ENCODE data around the gene SPEG.

The SPEG gene

GRCh38 chr2:219416938-219417337, 17.7 kb upstream of the SPEG start:
- no peak for TF ChIP-seq CTCF (IDR thresholded peaks at IDR 0.05)

- no peak for TF ChIP-seq CTCF (IDR thresholded peaks at IDR 0.05)
Observed at GRCh38 chr2:219417374-219417773, 17.3 kb upstream of the SPEG start.

- TF ChIP-seq CTCF (IDR thresholded peaks at IDR 0.05): no peak
Observed at GRCh38 chr2:219418155-219419011, 16.3 kb upstream of the SPEG start, which contains the start of gene DES. DES (plus strand) TSS chr2:219418377; CDS start chr2:219418463, 86 bp downstream.

GRCh38 chr2:219419012-219419324, 15.7 kb upstream of the SPEG start:
- no peak for TF ChIP-seq CTCF (IDR thresholded peaks at IDR 0.05)

GRCh38 chr2:219419331-219420197, 15.1 kb upstream of the SPEG start:
- TF ChIP-seq CTCF (IDR thresholded peaks at IDR 0.05): no peak

GRCh38 chr2:219420687-219421086, 14.0 kb upstream of the SPEG start:
- TF ChIP-seq CTCF (IDR thresholded peaks at IDR 0.05): no peak

GRCh38 chr2:219421323-219421722, 13.3 kb upstream of the SPEG start:
- TF ChIP-seq CTCF (IDR thresholded peaks at IDR 0.05): no peak
